ENCODE data around the gene HHEX.

HHEX gene

GRCh38 chr10:92662848-92663247 lies 26.9 kb upstream of the HHEX start:
- no peak for DNase-seq (ENCODE audit: extremely low read depth, low read depth)
- TF ChIP-seq CTCF (IDR thresholded peaks at IDR 0.05; ENCODE audit: low read depth, low read length): no peak

- no peak for DNase-seq (ENCODE audit: extremely low read depth, low read depth)
- TF ChIP-seq CTCF (IDR thresholded peaks at IDR 0.05; ENCODE audit: low read depth, low read length): no peak
Observed at GRCh38 chr10:92664322-92664721, 25.4 kb upstream of the HHEX start.

GRCh38 chr10:92667078-92667477 lies 22.7 kb upstream of the HHEX start:
- TF ChIP-seq CTCF (IDR thresholded peaks at IDR 0.05; ENCODE audit: low read depth, low read length): no peak
- no peak for DNase-seq (ENCODE audit: extremely low read depth, low read depth)

- no peak for TF ChIP-seq CTCF (IDR thresholded peaks at IDR 0.05; ENCODE audit: low read depth, low read length)
- DNase-seq (ENCODE audit: extremely low read depth, low read depth): no peak
Observed at GRCh38 chr10:92677708-92678107, 12.0 kb upstream of the HHEX start.

GRCh38 chr10:92678206-92678605 lies 11.5 kb upstream of the HHEX start:
- no peak for DNase-seq (ENCODE audit: extremely low read depth, low read depth)
- no peak for TF ChIP-seq CTCF (IDR thresholded peaks at IDR 0.05; ENCODE audit: low read depth, low read length)

GRCh38 chr10:92681306-92681834 lies 8.4 kb upstream of the HHEX start:
- no peak for DNase-seq (ENCODE audit: extremely low read depth, low read depth)
- TF ChIP-seq CTCF (IDR thresholded peaks at IDR 0.05; ENCODE audit: low read depth, low read length): no peak

- no peak for TF ChIP-seq CTCF (IDR thresholded peaks at IDR 0.05; ENCODE audit: low read depth, low read length)
- DNase-seq (ENCODE audit: extremely low read depth, low read depth): no peak
Observed at GRCh38 chr10:92688573-92688926, 1.2 kb upstream of the HHEX start.
